ENCODE data around the gene TSGA10IP. TPM values are rescaled to one million over a fixed set of nuclear protein-coding genes. Genes with fewer than 3 reads are reported as not detected.

TSGA10IP gene
- total and polyA plus RNA-seq, 10 of the 15 experiments (the other 5 are each of a cell fraction or from before 2014, with no cell fraction given): not detected

GRCh38 chr11:65919573-65920371 lies 25.5 kb upstream of the TSGA10IP start:
- Histone ChIP-seq H3K4me2 (ENCODE audit: control insufficient read depth, insufficient read depth) (peak overlapping the region; percentile 95), H3K9ac (ENCODE audit: control insufficient read depth, insufficient read depth, low read length) (peak overlapping the region; percentile 68), H3K4me3 (peak overlapping the region; percentile 81), H3K4me1 (ENCODE audit: control insufficient read depth, insufficient read depth, low read length) (peaks cover 22% of the 10 kb centered on the region), H2AFZ (ENCODE audit: control insufficient read depth, low read depth, low read length) (peak overlapping the region; percentile 77), H4K20me1 (ENCODE audit: control insufficient read depth, insufficient read depth) (no peaks in the 10 kb centered on the region), H3K27me3 (replicated peaks in 1 of 2; ENCODE audit: control insufficient read depth in 2 of 2, insufficient read depth in 2 of 2, low read length in 1 of 2) (no peaks in the 10 kb centered on the region), H3K79me2 (ENCODE audit: control insufficient read depth, insufficient read depth, low read length) (peaks cover 34% of the 10 kb centered on the region), H3K27ac (ENCODE audit: control insufficient read depth, insufficient read depth) (peak overlapping the region; percentile 51), H3K36me3 (ENCODE audit: control insufficient read depth in 2 of 2, insufficient read depth in 2 of 2, low read length in 1 of 2) (peaks cover 0 to 2% of the 10 kb centered on the region in 2 experiments; a peak in 3 of 4 replicates), H3K9me3 (replicated peaks; ENCODE audit: control insufficient read depth, insufficient read depth, low read length) (no peaks in the 10 kb centered on the region)
- ChIA-PET SMC1A (ENCODE audit: uncharacterized antibody, unreplicated experiment) (interaction anchor here (0.7 to 1.2 kb wide), 2 partner anchors 30 to 144 kb away, joined by 3 read pairs; no protein-coding TSS in a partner anchor), POLR2A (interaction anchor here (1.0 to 1.5 kb wide), 5 partner anchors 8 to 60 kb away, joined by 3 to 5 read pairs (median 4); partner anchors contain the start of genes CCDC85B, FIBP and MUS81), RAD21 (ENCODE audit: unreplicated experiment) (interaction anchor here (0.7 to 1.8 kb wide), 2 partner anchors 12 to 29 kb away, joined by 3 to 5 read pairs; partner anchors contain the start of gene CCDC85B), CTCF (interaction anchor here (0.9 kb wide), 1 partner anchor 30 kb away, joined by 3 read pairs; the partner anchor contains the start of gene CCDC85B)
- ATAC-seq: peak; percentile 74
- BruUV-seq (replicated peaks): TSS peak; percentile 83
- DNase-seq (ENCODE audit: low read depth, low spot score): no peak
- intact Hi-C loops (cut with micrococcal nuclease; ENCODE audit: unreplicated experiment): loop anchor here (2.0 kb wide), 1 partner anchor 41 kb away; the partner anchor contains the start of gene SART1
- in situ Hi-C loops (cut with MboI): no loop called here
- no peak for FAIRE-seq
- WGBS (ENCODE audit: insufficient coverage, insufficient replicate concordance, low lambda C conversion rate, missing lambda C conversion rate): 2% methylated on average over 45 of the region's 60 CpGs
- 0 out of 2 replicates have a peak, but pooled peaks have one; percentile 17 for TF ChIP-seq RBBP5 (conservative IDR thresholded peaks at IDR 0.05)
- TF ChIP-seq ETV6 (conservative IDR thresholded peaks at IDR 0.05 in 1 of 2, IDR thresholded peaks at IDR 0.05 in 1 of 2; ENCODE audit: borderline replicate concordance in 1 of 2, low read depth in 1 of 2): peak in 1 of 2 experiments; percentile 7; a peak in 1 of 4 replicates
- TF ChIP-seq CUX1 (IDR thresholded peaks at IDR 0.05; ENCODE audit: insufficient replicate concordance, low read depth, low read length): no peak
- TF ChIP-seq HDGF (IDR thresholded peaks at IDR 0.05): peak; percentile 16; the same call in 1 of the 2 replicates
- TF ChIP-seq PKNOX1 (IDR thresholded peaks at IDR 0.05): peak; percentile 45; the same call in 1 of the 2 replicates
- TF ChIP-seq IKZF1 (conservative IDR thresholded peaks at IDR 0.05): peak; percentile 20; the same call in 1 of the 2 replicates
- no peak for TF ChIP-seq FOXK2 (IDR thresholded peaks at IDR 0.05)
- TF ChIP-seq IRF3 (IDR thresholded peaks at IDR 0.05): no peak
- no peak for TF ChIP-seq BRCA1 (IDR thresholded peaks at IDR 0.05; ENCODE audit: low read depth, low read length)
- TF ChIP-seq SIN3A (IDR thresholded peaks at IDR 0.05; ENCODE audit: low read depth, low read length): peak; percentile 10; the same call in 1 of the 2 replicates
- TF ChIP-seq E2F8 (IDR thresholded peaks at IDR 0.05; ENCODE audit: low read depth, partially characterized antibody): no peak
